ENCODE measurements around the gene CBX8.

CBX8 gene

GRCh38 chr17:79746889-79747507 lies 49.9 kb downstream of the CBX8 start:
- no peak overlapping the region for H3K4me3 ChIP-seq (ENCODE audit: low read depth, low read length)

GRCh38 chr17:79745641-79746105 lies 51.2 kb downstream of the CBX8 start:
- in situ Hi-C loops (cut with HindIII; ENCODE audit: low sequenced_read_pairs) = no loop called here
- no peak overlapping the region for H3K4me3 ChIP-seq (ENCODE audit: low read depth, low read length)
- TF ChIP-seq CTCF (IDR thresholded peaks at IDR 0.05; ENCODE audit: low read depth, low read length) = no peak
- DNase-seq (ENCODE audit: low read depth, low spot score) = no peak

More at GRCh38 chr17:79746889-79747507, 49.9 kb downstream of the CBX8 start:
- in situ Hi-C loops (cut with HindIII; ENCODE audit: low sequenced_read_pairs) = no loop called here
- no peak for TF ChIP-seq CTCF (IDR thresholded peaks at IDR 0.05; ENCODE audit: low read depth, low read length)
- no peak for DNase-seq (ENCODE audit: low read depth, low spot score)

GRCh38 chr17:79743614-79744013 lies 53.3 kb downstream of the CBX8 start:
- DNase-seq (ENCODE audit: low read depth, low spot score) = no peak
- TF ChIP-seq CTCF (IDR thresholded peaks at IDR 0.05; ENCODE audit: low read depth, low read length) = no peak
- in situ Hi-C loops (cut with HindIII; ENCODE audit: low sequenced_read_pairs) = no loop called here
- H3K4me3 ChIP-seq (ENCODE audit: low read depth, low read length) = no peak overlapping the region

- in situ Hi-C loops (cut with HindIII; ENCODE audit: low sequenced_read_pairs) = no loop called here
- no peak overlapping the region for H3K4me3 ChIP-seq (ENCODE audit: low read depth, low read length)
- no peak for TF ChIP-seq CTCF (IDR thresholded peaks at IDR 0.05; ENCODE audit: low read depth, low read length)
- DNase-seq (ENCODE audit: low read depth, low spot score) = no peak
Measured at GRCh38 chr17:79742951-79743476, 53.9 kb downstream of the CBX8 start.

GRCh38 chr17:79742589-79742918 lies 54.3 kb downstream of the CBX8 start:
- no peak for TF ChIP-seq CTCF (IDR thresholded peaks at IDR 0.05; ENCODE audit: low read depth, low read length)
- DNase-seq (ENCODE audit: low read depth, low spot score) = no peak
- in situ Hi-C loops (cut with HindIII; ENCODE audit: low sequenced_read_pairs) = no loop called here
- no peak overlapping the region for H3K4me3 ChIP-seq (ENCODE audit: low read depth, low read length)

All from astrocyte of the spinal cord (primary cell).